Measurements from ENCODE around the gene LSM10. TPM values are rescaled to one million over a fixed set of nuclear protein-coding genes. Genes with fewer than 3 reads are reported as not detected.

The LSM10 gene
- total and polyA plus RNA-seq, 9 of the 15 experiments (the other 6 are each of a cell fraction or from before 2014, with no cell fraction given) = 13.2 to 146 (median 68.9) TPM

- TF ChIP-seq ADNP (tag; IDR thresholded peaks at IDR 0.05) = no peak
- Histone ChIP-seq H3K79me2 (ENCODE audit: control insufficient read depth, insufficient read depth, low read length) (no peaks in the 10 kb centered on the region), H3K9me3 (replicated peaks; ENCODE audit: control insufficient read depth, insufficient read depth, low read depth, low read length) (no peaks in the 10 kb centered on the region), H2AFZ (ENCODE audit: low read depth, low read length) (no peak overlapping the region), H3K4me3 (no peak overlapping the region), H3K9me1 (ENCODE audit: control insufficient read depth, insufficient read depth, low read length) (no peaks in the 10 kb centered on the region), H3K36me3 (ENCODE audit: control insufficient read depth, insufficient read depth, low read length) (no peaks in the 10 kb centered on the region), H3K9ac (ENCODE audit: insufficient read depth in 1 of 2, low read depth in 2 of 2, low read length in 2 of 2) (peak overlapping the region in 1 of 2 experiments; percentile 37; a peak in 1 of 4 replicates), H3K27ac (ENCODE audit: extremely low read depth, low read depth, low read length) (no peak overlapping the region), H3K27me3 (ENCODE audit: control insufficient read depth in 2 of 2, insufficient read depth in 2 of 2, low read length in 2 of 2) (no peaks in the 10 kb centered on the region), H4K20me1 (replicated peaks; ENCODE audit: control insufficient read depth, insufficient read depth, low read length) (no peaks in the 10 kb centered on the region), H3K4me1 (replicated peaks in 1 of 2; ENCODE audit: control insufficient read depth in 2 of 2, insufficient read depth in 2 of 2, low read length in 2 of 2) (peaks cover 0 to 3% of the 10 kb centered on the region in 2 experiments; a peak in 2 of 5 replicates), H3K4me2 (ENCODE audit: insufficient read depth, low read length) (no peak overlapping the region)
- in situ Hi-C loops (cut with MboI) (no loop called here), intact Hi-C loops (cut with micrococcal nuclease) (no loop called here)
- FAIRE-seq = no peak
- ATAC-seq = no peak
- POLR2A ChIA-PET = interaction anchor here (2.6 kb wide), 1 partner anchor 31 kb away, joined by 13 read pairs; no protein-coding TSS in a partner anchor
- no peak for DNase-seq (ENCODE audit: extremely low read depth in 1 of 4, low spot score in 3 of 4)
- CTCF ChIA-PET (ENCODE audit: low intra/inter-chr PET ratio) = no interaction called here
- WGBS (ENCODE audit: insufficient coverage, low coverage, missing lambda C conversion rate) = 53% methylated on average over 9 of the region's 9 CpGs
- BruUV-seq (replicated peaks) = no TSS peak
These were observed 20.2 kb upstream of the LSM10 start for GRCh38 chr1:36417931-36418330.

DNA sequence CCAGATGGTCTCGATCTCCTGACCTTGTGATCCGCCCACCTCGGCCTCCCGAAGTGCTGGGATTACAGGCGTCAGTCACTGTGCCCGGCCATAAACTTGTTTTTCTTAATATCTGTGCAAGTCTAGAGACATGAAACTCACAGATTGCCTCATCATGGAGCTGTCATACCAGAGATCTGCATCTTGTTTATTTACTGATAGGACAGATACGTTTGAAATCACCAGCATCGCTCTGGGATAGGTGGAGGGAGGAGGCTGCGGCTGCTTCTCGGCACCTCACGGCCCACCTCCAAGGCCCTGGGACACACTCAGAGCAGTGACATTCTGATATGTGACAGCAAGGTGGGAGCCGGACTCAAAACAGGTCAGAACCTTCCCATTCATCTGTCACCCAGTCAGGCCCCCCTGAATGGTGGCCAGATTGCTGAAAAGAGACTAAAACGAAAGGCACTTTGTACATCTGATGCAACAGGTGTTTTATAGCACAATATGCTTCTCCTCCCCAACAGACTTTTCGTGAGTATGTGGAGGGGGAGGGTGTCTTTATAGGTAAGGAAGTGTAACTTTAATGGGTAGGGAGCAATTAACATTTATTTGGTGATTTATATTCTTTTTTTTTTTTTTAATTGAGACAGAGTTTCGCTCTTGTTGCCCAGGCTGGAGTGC is 18.1 kb upstream of the LSM10 start:
- Histone ChIP-seq H3K9ac (ENCODE audit: insufficient read depth in 1 of 2, low read depth in 2 of 2, low read length in 2 of 2) (no peak overlapping the region), H3K79me2 (ENCODE audit: control insufficient read depth, insufficient read depth, low read length) (no peaks in the 10 kb centered on the region), H2AFZ (ENCODE audit: low read depth, low read length) (no peak overlapping the region), H4K20me1 (replicated peaks; ENCODE audit: control insufficient read depth, insufficient read depth, low read length) (no peaks in the 10 kb centered on the region), H3K36me3 (ENCODE audit: control insufficient read depth, insufficient read depth, low read length) (0 out of 3 replicates have a peak, but pooled peaks cover 4% of the 10 kb centered on the region), H3K9me3 (replicated peaks; ENCODE audit: control insufficient read depth, insufficient read depth, low read depth, low read length) (0 out of 2 replicates have a peak, but pooled peaks cover 4% of the 10 kb centered on the region), H3K4me2 (ENCODE audit: insufficient read depth, low read length) (no peak overlapping the region), H3K9me1 (ENCODE audit: control insufficient read depth, insufficient read depth, low read length) (no peaks in the 10 kb centered on the region), H3K27me3 (ENCODE audit: control insufficient read depth in 2 of 2, insufficient read depth in 2 of 2, low read length in 2 of 2) (no peaks in the 10 kb centered on the region), H3K4me1 (replicated peaks in 1 of 2; ENCODE audit: control insufficient read depth in 2 of 2, insufficient read depth in 2 of 2, low read length in 2 of 2) (peaks cover 8 to 11% of the 10 kb centered on the region in 2 experiments; a peak in 4 of 5 replicates), H3K4me3 (no peak overlapping the region), H3K27ac (ENCODE audit: extremely low read depth, low read depth, low read length) (no peak overlapping the region)
- in situ Hi-C loops (cut with MboI) = no loop called here
- 72% methylated on average over 15 of the region's 15 CpGs for WGBS (ENCODE audit: insufficient coverage, low coverage, missing lambda C conversion rate)
- ChIA-PET POLR2A (interaction anchor here (0.9 to 2.6 kb wide), 3 partner anchors 21 to 29 kb away, joined by 3 to 13 read pairs (median 3); no protein-coding TSS in a partner anchor), CTCF (ENCODE audit: low intra/inter-chr PET ratio) (no interaction called here)
- TF ChIP-seq SMC3 (conservative IDR thresholded peaks at IDR 0.05; ENCODE audit: insufficient read depth, low read depth, low read length) (no peak), UBTF (IDR thresholded peaks at IDR 0.05; ENCODE audit: borderline replicate concordance in 1 of 2, low read depth in 2 of 2, low read length in 2 of 2) (no peak), JUNB (CRISPR knock-in tag; conservative IDR thresholded peaks at IDR 0.05) (no peak), ZBTB17 (CRISPR knock-in tag; IDR thresholded peaks at IDR 0.05) (no peak)
- intact Hi-C loops (cut with micrococcal nuclease) = no loop called here
- no TSS peak for BruUV-seq (replicated peaks)
- no peak for FAIRE-seq
- ATAC-seq = no peak
- no peak for DNase-seq (ENCODE audit: extremely low read depth in 1 of 4, low spot score in 3 of 4)

Data from K562 (cell line).